ENCODE data around the gene COPA.

DNA sequence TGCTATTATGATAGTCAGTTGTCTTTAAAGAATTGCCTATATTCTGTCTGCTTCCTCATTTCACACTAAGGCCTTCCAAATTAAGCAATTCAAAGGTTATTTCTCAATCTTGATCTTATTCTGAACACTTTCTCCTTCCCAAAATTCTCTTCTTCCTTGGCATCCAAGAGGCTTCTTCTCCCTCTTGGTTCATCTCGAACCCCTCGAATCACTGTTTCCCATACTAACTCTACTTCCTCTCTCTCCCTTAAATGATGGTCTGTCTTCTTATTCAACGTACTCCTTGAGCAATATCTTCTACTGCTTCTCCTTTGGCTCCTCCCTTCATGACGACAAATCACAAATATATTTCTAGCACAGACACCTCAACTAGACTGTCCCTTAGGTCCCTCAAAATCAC is 4.5 kb downstream of the COPA start:
- TF ChIP-seq, protein P1, sequence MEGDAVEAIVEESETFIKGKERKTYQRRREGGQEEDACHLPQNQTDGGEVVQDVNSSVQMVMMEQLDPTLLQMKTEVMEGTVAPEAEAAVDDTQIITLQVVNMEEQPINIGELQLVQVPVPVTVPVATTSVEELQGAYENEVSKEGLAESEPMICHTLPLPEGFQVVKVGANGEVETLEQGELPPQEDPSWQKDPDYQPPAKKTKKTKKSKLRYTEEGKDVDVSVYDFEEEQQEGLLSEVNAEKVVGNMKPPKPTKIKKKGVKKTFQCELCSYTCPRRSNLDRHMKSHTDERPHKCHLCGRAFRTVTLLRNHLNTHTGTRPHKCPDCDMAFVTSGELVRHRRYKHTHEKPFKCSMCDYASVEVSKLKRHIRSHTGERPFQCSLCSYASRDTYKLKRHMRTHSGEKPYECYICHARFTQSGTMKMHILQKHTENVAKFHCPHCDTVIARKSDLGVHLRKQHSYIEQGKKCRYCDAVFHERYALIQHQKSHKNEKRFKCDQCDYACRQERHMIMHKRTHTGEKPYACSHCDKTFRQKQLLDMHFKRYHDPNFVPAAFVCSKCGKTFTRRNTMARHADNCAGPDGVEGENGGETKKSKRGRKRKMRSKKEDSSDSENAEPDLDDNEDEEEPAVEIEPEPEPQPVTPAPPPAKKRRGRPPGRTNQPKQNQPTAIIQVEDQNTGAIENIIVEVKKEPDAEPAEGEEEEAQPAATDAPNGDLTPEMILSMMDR (IDR thresholded peaks at IDR 0.05) = no peak
- TF ChIP-seq TCF7L2 (IDR thresholded peaks at IDR 0.05; ENCODE audit: low read depth, low read length) = no peak
- TF ChIP-seq POLR2AphosphoS5 (IDR thresholded peaks at IDR 0.05; ENCODE audit: low read depth, low read length) = no peak
- TF ChIP-seq REST (IDR thresholded peaks at IDR 0.05; ENCODE audit: insufficient read depth in 1 of 2, low read depth in 2 of 2, low read length in 1 of 2) = no peak

Data from Panc1 (cell line).